GM12874 (cell line): ENCODE data around the gene TMEM151B.

Experiments used
- CTCF ChIP-seq: IDR thresholded peaks from 2 replicates; pipeline ENCODE4 v1.5.1; 2011; ENCODE audit warnings: low read depth, mild to moderate bottlenecking, control low read depth, low read length, moderate library complexity; ENCODE audit not compliant: insufficient read depth

The TMEM151B gene

GRCh38 chr6:44269921-44270525 lies at the start of gene TMEM151B:
Gene TMEM151B (plus strand): TSS chr6:44270450. CDS start chr6:44270743, 293 bp downstream.
- no peak for TF ChIP-seq CTCF

- no peak for TF ChIP-seq CTCF
Observed at GRCh38 chr6:44220913-44221290, 49.3 kb upstream of the TMEM151B start.

- peak; percentile 98 for TF ChIP-seq CTCF
Observed at GRCh38 chr6:44221291-44221960, 48.8 kb upstream of the TMEM151B start.

- TF ChIP-seq CTCF: no peak
Observed at GRCh38 chr6:44221961-44222335, 48.3 kb upstream of the TMEM151B start.

GRCh38 chr6:44222486-44223318 lies 47.5 kb upstream of the TMEM151B start:
- TF ChIP-seq CTCF: no peak

- TF ChIP-seq CTCF: 0 out of 2 replicates have a peak, but pooled peaks have one; percentile 3
Observed at GRCh38 chr6:44223319-44224028, 46.8 kb upstream of the TMEM151B start, which contains the start of gene SLC29A1. Gene SLC29A1 (plus strand): TSS chr6:44223595. CDS start chr6:44227314, 3,719 bp downstream.
